Fibroblast of the aortic adventitia (primary cell): Measurements from ENCODE around the gene KCNH2. TPM values are rescaled to one million over a fixed set of nuclear protein-coding genes. Genes with fewer than 3 reads are reported as not detected.
"Not testable (repeated sequence)": the region's sequence is repeated elsewhere in the genome, so short reads cannot be mapped to it uniquely, and the experiment has no call there.

Source experiments
- DNase-seq: peaks from one replicate; pipeline ENCODE4 v3.0.0-alpha.2; 2010; ENCODE audit warnings: low read depth
- H3K4me3 ChIP-seq: 2 replicates; pipeline ENCODE4 v1.5.1; 2011; ENCODE audit warnings: low read depth, mild to moderate bottlenecking, control low read depth, low read length, moderate library complexity
- total RNA-seq: library from RNA; depleted of rRNA; stranded (reverse); fragments of >200 nt; gene quantifications from 2 replicates; pipeline ENCODE4 v1.2.3, GENCODE V29; 2012; ENCODE audit warnings: low replicate concordance
- TF ChIP-seq, protein P1 (sequence below): IDR thresholded peaks from 2 replicates; pipeline ENCODE4 v1.5.1; 2011; ENCODE audit warnings: mild to moderate bottlenecking, low read length, control low read depth, inconsistent platforms; ENCODE audit not compliant: insufficient read depth

The KCNH2 gene
- total RNA-seq, 1 donor, result not detected

DNA sequence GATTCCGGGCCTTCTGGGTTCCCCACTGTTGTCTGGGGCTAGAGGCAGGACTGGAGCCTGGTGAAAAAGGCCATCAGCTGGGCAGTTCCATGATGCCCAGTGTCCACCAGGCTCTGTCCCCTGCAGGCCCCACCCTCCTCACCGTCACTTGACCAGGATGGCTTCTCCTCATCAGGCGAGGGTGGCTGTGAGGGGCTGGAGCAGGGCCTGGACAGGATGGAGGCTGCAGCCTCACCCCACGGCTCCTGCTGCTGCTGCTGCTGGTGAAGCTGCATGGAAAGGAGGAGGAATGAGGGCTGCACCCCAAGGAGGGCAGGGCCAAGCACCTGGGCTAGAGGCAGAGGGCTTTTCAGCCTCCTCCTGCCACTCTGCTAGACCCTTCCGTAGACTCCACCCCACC, 37.8 kb upstream of the KCNH2 start:
- no peak overlapping the region for H3K4me3 ChIP-seq
- DNase-seq, result no peak
- TF ChIP-seq, protein P1, sequence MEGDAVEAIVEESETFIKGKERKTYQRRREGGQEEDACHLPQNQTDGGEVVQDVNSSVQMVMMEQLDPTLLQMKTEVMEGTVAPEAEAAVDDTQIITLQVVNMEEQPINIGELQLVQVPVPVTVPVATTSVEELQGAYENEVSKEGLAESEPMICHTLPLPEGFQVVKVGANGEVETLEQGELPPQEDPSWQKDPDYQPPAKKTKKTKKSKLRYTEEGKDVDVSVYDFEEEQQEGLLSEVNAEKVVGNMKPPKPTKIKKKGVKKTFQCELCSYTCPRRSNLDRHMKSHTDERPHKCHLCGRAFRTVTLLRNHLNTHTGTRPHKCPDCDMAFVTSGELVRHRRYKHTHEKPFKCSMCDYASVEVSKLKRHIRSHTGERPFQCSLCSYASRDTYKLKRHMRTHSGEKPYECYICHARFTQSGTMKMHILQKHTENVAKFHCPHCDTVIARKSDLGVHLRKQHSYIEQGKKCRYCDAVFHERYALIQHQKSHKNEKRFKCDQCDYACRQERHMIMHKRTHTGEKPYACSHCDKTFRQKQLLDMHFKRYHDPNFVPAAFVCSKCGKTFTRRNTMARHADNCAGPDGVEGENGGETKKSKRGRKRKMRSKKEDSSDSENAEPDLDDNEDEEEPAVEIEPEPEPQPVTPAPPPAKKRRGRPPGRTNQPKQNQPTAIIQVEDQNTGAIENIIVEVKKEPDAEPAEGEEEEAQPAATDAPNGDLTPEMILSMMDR, result no peak

- H3K4me3 ChIP-seq, result no peak overlapping the region
- DNase-seq, result no peak
- TF ChIP-seq, protein P1, result no peak
Measured at GRCh38 chr7:151014950-151015349, 36.8 kb upstream of the KCNH2 start.

DNA sequence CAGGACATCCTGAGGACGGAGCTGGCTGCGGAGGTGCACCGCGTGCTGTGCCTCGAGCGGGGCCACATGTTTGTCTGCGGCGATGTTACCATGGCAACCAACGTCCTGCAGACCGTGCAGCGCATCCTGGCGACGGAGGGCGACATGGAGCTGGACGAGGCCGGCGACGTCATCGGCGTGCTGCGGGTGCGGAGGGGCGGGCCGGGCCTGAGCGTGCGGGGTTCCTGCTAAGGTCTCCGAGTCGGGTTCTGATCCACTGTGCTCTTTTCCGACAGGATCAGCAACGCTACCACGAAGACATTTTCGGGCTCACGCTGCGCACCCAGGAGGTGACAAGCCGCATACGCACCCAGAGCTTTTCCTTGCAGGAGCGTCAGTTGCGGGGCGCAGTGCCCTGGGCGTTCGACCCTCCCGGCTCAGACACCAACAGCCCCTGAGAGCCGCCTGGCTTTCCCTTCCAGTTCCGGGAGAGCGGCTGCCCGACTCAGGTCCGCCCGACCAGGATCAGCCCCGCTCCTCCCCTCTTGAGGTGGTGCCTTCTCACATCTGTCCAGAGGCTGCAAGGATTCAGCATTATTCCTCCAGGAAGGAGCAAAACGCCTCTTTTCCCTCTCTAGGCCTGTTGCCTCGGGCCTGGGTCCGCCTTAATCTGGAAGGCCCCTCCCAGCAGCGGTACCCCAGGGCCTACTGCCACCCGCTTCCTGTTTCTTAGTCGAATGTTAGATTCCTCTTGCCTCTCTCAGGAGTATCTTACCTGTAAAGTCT, 35.8 kb upstream of the KCNH2 start:
- TF ChIP-seq, protein P1, result peak; percentile 2
- DNase-seq, result no peak
- H3K4me3 ChIP-seq, result peak overlapping the region; percentile 39

GRCh38 chr7:151013356-151013732, 35.2 kb upstream of the KCNH2 start:
- no peak for DNase-seq
- TF ChIP-seq, protein P1, result no peak
- H3K4me3 ChIP-seq, result no peak overlapping the region

GRCh38 chr7:151012911-151013347, 34.8 kb upstream of the KCNH2 start:
- H3K4me3 ChIP-seq, result no peak overlapping the region
- DNase-seq, result no peak
- TF ChIP-seq, protein P1, result peak; percentile 62

- TF ChIP-seq, protein P1, result no peak
- no peak overlapping the region for H3K4me3 ChIP-seq
- no peak for DNase-seq
Measured at GRCh38 chr7:151012031-151012692, 34.0 kb upstream of the KCNH2 start.

DNA sequence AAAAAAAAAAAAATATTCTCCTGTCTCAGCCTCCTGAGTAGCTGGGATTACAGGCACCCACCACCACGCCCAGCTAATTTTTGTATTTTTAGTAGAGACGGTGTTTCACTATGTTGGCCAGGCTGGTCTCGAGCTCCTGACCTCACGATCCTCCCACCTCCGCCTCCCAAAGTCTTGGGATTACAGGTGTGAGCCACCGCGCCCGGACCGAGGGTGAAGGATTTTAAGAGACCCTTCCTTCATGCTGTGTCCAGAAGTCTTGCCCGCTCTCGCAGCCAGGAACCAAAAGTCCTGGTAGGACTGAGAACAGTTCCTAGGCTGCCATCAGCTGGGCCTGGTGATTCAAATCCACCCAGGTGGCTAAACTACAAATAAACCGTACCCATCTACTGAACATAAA, 33.5 kb upstream of the KCNH2 start:
- H3K4me3 ChIP-seq, DNase-seq: not testable (repeated sequence)
